NCI-H446 (cell line): ENCODE results near the gene PIP5KL1.

Experiments used
- DNase-seq, 2 experiments: peaks; one replicate each; lab custom pipeline; 2025; lab: John Stamatoyannopoulos, UW

PIP5KL1 gene

DNA sequence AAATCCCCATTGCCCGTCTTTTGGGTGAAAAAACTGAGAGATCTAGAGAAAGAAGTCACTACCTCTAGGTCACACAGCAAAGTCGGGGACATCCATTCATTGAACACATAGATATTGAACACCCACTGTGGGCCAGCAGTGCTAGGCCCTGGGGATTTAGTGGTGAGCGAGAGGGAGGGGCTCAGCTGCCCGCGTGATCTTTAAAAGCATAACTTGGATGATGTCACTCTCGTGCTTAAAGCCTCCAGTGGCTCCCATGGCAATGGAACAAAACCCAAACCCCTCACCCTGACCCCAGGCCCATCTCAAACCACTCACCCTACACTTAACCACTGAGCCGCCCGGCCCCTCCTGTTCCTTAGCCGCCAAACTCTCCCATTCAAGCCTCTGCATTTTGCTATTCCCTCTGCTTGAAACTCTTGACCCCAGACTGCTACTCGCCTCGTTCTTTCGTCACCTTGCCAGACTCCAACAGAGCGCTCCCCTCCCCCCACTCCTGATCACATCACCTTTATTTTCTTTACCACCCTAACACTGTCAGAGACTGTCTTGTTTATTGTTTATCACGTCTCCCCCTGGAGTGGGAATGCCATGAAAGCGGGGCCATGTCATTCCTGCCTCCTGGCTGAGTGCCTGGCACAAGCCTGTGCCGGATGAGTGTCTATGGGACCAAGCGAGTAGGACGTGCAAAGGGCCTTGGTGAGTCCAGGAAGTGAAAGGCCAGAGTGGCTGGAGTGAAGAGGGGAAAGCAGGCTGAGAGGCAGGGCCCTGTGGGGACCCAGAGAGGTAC lies 710 bp upstream of the PIP5KL1 start:
- peak in 1 of 2 experiments; percentile 39 for DNase-seq

- no peak for DNase-seq
Measured at GRCh38 chr9:127929625-127929979, 975 bp downstream of the PIP5KL1 start.

DNA sequence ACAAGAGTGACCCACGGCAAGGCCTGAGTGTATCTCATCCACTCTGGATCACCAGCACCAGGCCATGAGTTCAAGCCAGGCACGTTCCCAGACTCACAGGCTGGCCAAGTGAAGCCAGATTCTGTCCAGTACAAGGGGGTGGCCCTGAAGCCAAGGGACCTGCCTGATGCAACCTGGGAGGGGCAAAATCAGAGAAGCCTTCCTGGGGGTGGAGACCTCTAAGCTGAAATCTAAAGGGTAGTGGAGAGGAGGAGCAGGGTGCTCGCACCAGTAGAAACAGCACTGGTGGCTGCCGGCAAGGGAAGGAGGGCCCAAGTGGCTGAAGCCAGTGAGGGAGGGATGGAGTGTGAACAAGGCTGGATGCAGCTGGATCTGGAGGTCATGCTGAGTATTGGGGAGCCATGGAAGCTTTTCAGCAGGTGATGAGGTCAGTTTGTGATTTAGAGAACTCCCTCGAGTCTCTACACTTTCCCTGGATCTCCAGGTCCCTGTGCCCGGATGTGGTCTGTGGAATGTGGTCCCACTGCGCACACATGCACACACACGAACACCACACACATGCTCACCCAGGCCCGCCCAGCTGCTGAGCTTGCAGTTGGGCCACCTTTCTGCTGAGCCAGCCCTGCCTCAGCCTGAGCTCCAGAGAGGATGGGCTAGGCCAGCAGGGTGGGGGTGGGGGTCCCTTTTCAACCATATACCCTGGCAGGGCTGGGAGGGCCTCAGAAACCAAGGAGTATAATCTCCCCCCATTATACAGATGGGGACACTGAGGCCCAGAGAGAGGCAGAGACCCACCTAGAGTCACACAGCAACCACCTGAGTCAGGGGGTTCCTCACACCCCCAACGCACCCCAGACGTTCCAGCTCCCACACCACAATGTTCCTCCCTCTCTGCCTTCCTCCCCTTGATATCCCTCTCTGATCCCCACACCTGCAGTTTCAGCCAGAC lies 1.6 kb downstream of the PIP5KL1 start:
- no peak for DNase-seq

GRCh38 chr9:127927988-127928675 lies 2.4 kb downstream of the PIP5KL1 start:
- DNase-seq: no peak

DNA sequence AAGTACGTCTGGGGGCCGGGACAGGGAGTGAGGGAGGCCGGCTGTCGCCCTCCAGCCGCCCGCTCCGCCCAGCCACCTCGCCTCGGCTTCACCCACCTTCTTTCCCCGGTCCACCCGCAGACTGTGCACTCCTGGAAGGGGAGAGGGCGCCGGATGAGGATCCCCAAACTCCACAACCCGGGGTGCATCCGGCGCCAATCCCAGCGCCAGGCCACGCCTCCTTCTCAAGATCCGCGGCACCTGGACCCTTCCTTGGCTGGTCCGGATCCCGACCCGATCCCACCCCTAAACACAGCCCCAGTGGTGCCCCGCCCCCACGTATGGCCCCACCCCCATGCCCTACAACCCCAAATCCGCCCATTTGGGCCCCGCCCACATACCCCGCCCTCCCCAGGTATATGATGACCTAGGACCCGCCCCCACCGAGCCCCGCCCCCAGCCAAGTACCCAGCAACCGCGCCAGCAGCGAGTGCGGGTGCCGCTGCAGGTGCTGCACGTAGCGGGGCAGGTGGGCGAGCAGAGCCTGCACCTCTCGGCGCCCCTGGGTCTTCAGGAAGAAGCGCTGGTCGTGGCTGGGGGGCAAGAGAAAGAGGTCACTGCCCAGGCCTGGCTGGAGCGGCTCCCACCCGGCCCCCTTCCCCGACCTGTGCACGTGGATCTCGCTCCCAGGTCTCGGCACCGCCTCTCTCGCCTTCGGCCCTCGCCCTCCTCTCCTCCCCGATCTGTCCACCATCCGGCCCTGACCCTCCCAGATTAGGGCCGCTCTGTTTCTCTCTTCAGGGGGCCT lies 3.2 kb downstream of the PIP5KL1 start:
- DNase-seq: no peak

DNA sequence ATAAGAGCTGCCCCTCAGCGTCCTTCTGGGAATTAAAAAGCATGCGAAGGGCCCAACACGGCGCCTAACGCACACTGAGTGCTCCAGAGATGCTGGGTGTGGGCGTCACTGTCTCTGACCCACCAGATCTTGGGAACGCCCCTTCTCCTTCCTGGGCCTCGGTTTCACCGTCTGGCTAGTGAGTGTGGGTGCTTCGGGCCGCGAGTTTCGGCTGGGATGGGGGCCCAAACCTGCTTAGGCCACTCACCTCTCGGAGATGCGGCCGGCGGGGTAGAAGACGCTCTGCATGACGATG lies 3.7 kb downstream of the PIP5KL1 start:
- no peak for DNase-seq

GRCh38 chr9:127925959-127926905 lies 4.3 kb downstream of the PIP5KL1 start:
- no peak for DNase-seq

GRCh38 chr9:127924736-127925444 lies 5.7 kb downstream of the PIP5KL1 start:
- no peak for DNase-seq

GRCh38 chr9:127923771-127924170 lies 6.8 kb downstream of the PIP5KL1 start:
- DNase-seq: no peak

- DNase-seq: no peak
Measured at GRCh38 chr9:127923046-127923445, 7.5 kb downstream of the PIP5KL1 start.

GRCh38 chr9:127921557-127922120 lies 8.9 kb downstream of the PIP5KL1 start:
- DNase-seq: peak in 1 of 2 experiments; percentile 45

- DNase-seq: no peak
Measured at GRCh38 chr9:127920794-127921193, 9.8 kb downstream of the PIP5KL1 start.

- DNase-seq: peak in 1 of 2 experiments; percentile 25
Measured at GRCh38 chr9:127919253-127919815, 11.2 kb downstream of the PIP5KL1 start.

DNA sequence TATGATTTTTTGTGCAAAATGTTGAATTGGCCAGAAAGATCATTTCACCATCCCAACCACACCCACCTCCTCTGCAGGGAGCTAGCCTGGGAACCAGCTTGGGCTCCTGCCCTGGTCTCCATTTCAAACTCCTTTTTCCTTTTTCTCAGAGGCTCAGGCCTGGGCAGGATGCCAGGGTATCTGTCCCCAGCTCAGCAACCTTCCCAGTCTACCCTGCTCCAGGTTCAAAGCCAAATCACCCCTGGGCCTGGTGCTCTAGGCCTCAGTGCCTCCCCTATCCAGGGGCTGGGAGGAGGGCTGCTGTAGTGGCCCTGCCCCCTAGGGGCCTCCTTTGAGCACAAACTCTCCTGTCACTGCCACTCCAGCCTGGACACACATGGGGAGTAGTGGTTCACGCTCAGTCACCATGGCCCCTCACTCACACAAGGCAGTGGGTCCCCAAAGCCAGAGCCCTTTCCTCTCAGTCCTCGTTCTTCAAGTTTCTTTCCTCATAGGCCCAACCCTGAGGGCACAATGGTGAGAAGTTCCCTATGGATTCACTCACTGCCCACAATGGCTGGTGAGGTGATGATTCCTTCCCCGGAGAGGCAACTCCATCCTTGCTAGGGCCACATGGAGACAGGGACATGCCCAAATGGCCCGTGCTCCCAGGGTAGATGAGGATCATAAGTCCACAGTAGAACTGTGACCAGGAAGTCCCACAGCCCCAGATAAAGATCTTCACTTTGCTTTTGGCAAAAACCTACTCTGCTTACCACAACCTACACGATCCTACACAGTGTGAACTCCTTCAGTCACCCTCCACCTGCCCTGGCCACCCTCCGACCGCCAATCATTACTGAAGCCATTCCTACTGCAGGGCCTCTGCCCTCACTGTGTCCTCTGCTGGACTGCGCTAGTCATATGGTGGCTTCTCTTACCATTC lies 12.1 kb downstream of the PIP5KL1 start:
- DNase-seq: peak in 1 of 2 experiments; percentile 44

- no peak for DNase-seq
Measured at GRCh38 chr9:127917603-127918002, 13.0 kb downstream of the PIP5KL1 start.

DNA sequence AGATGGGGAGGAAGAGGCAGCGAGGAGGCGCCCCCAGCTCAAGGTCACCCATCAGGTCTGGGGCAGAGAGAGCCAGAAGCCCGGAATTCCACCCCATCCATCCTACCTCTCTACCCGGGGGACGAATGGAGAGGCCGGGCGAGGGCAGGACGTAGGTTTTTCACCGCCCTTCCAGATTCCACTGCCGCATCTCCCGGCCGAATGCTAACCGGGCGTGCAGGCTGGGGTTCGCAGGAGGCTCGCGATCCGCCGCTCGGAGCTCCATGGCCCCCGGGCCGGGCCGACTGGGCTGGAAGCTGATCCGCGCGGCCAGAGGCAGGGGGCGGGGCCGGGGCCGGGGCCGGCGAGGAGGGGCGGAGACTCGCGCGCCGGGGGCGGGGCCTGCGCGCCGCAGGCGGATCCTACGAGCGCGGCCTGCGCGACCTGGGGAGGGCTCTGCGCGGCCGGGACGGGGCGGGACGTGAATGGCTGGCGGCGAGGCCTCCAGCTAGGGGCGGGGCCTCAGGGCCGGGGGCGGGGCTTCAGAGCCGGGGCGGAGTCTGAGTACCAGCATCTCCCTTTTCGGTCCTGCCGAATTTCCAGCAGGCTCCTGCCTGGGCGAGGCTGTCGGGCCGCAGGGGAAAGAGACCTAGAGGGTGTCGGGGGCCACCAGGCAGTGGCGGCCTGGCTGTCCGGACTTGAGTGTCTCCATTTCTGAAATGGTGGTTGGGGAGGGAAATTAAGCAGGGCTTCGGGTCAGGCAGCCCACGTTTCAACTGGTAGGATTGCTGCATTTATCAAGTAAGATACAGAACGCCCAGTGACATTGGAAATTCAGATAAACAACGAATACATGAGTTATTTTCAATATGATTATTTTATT lies 13.6 kb downstream of the PIP5KL1 start, which contains the start of gene ST6GALNAC4:
Gene ST6GALNAC4 (minus strand): TSS at position 322 of the 862 bp plus-strand sequence. CDS start 622 bp downstream, outside the sequence.
- DNase-seq: peak; percentile 20 to 87
